Activated T-cell treated with anti-CD3 and anti-CD28 coated beads for 1 hour (primary cell): ENCODE results near the gene WAPL.
A peak's percentile ranks its signal among the peaks of the same experiment; 100 is the strongest.

Experiments used
- DNase-seq: peaks from one replicate; pipeline ENCODE4 v3.0.0-alpha.2; 2020; ENCODE audit warnings: low read depth

Gene WAPL

DNA sequence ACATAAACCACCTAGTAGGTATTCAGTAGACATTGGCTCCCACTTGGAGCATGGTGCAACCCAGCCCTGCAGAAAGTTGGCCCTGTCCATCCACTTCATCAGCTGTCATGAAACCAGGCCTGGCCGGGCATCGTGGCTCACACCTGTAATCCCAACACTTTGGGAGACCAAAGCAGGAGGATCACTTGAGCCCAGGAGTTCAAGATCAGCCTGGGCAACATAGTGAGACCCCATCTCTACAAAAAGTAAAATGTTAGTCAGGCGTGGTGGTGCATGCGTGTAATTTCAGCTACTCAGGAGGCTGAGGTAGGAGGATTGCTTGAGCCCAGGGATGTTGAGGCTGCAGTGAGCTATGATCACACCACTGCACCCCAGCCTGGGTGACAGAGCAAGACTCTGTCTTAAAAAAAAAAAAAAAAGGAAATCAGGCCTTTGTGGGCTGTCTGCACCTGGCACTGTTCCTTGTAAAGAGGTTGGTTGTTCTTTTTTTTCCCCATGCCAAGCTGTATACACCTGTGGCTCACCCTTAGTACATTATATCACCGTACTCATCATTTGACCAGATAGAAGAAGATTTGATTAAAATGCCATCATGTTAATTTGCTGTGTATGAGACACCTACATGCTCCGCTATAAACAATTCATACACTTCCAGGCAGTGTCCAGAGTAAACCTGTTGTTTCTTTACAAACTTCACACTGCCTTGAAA is 109.6 kb downstream of the WAPL start:
- DNase-seq = no peak

DNA sequence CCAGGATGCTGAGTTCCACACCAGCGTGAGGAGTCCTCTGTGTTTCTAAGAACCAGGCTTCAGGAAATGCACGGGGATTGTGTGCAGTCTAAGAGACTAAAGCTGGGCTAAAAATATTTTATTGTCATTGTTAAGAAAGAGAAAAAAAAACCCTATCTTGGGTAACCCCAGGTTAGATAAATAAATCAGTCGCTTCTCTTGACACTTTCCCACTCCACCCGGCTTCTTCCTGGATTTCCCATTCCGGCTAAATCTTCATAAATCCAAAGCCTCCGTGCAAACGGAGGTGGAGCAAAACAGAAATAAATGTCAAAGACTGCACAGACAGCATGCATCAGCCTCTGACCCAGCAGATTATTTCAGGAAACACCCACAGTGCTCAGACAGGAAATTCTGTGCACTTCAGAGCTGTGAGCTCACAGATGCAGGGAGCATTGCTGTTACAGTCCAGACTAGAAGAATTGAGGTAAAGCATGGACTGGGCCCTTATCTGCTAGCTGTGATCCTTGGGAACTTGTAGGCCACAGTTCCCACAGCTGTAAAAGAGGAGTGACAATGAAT is 110.2 kb downstream of the WAPL start:
- DNase-seq = no peak

DNA sequence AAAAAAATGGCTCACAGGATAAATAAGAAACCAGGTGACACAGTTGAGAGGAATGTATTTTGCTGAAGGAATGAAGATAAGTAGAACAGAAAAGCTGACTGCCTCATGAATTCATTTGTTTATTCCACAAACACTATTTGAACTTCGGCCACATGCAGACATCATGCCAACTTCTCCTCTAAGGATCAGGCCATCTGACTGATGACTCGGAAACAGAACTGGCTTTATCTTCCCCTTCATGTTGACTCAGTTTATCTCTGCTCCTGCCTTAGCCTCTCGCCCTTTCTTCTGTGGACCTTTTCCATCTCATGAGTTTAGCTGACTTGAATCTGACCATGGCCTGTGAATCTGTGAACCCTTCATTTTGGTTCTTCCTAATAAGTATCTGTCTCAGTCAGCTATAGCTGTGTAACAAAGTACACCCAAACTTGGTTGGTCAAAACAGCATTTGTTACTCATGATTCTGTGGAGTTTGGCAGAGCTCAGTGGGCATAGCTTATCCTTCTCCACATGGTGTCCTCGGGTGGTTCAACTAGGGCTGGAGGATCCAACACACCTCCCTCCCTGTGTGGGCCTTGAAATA is 111.0 kb downstream of the WAPL start:
- no peak for DNase-seq

DNA sequence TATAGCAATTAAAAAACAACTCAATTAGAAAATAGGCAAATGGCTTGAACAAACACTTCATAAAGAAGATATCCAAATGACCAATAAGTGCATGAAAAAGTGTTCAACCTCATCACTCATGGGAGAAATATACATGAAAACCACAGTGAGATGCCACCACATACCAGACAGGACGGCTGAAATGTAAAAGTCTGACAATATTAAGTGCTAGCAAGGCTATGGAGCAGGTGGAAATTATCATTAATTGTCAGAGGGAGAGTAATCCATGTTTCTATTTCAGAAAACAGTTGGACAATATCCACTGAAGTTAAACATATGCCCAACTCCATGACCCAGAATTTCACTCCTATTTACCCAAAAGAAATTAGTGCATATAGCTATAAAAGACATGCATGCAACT is 112.4 kb downstream of the WAPL start:
- no peak for DNase-seq

DNA sequence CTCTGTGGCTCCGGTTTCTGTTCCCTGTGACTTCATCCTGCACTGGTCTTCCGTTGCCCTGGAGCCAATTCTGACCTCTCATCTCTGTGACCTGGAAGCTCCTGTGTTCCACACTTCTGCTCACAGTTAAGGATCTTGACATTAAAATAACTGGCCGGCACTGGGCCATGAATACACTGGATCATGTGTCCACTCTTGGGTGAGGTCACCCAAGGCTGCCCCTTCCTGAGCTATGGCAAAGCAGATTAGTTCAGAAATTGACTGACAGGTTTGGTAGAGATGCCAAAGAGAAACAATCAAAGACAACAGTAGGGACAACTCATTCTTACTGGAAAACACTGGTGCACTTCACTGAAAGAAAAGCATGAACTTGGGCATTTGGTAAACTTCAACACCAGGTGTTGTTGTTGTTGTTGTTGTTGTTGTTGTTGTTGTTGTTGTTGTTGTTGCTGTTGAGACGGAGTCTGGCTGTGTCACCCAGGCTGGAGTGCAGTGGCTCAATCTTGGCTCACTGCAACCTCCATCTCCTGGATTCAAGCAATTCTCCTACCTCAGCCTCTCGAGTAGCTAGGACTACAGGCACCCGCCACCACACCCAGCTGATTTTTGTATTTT is 118.3 kb downstream of the WAPL start:
- no peak for DNase-seq

DNA sequence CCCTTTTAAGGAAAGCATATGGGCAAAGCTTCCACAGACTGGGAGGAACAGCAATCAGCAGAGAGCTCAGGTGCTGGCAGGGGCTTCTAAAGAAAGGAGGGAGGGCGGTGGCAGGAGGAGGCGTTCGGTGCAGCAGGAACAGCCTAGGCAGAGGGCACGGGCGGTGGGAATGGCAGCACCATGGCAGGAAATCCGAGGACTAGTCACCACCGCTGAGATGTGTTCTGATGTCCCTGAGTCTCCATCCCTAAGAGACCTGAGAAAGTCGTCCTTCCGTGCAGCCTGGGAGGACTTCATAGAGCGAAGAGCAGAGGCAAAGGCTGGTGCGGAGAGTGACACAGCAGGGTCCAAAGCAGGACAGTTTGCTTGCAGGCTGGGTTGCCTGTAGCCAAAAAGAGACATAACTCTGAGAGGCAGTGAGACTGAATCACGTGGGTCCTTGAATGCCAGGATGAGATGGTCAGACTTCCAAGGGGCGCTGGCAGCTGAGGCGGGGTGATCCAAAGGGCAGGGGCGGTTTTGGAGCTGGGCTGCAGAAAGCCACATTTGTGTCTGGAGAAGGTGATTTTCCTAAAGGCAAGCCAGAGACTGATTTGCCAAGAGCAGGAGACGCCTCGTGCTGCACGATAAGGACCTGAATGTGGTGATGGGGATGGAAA is 119.2 kb downstream of the WAPL start:
- no peak for DNase-seq

DNA sequence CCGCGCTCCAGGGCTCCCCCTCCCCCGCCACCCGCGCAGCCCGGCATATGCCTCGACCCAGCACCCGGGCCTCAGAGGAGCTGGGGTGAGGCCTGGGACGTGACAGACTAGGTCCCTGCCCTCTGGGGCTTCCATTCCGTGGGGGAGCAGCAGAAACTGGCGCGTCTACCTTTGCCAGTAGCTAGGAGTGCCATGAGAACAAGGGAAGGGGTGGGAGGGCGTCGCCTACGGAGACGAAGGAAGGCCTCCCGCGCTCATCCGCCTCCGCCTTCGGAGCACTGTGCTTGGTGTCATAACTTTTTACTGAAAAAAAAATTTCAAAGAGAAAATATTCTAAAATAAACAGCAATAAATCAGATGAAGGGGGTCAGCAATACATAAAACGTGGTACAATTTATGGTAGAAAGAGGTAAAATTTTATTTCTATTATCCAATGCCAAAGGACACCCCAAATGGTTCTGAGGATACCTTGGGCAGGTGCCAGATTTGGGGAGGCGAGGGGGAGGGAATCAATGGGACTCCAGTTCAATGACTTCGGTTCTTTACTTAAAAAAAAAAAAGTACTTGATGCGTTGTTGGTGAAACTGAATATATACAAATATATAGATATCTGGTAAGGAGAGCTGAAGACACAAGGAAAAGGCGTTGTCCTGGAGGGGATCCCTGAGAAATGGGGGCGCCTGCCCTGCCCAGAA is 119.9 kb downstream of the WAPL start:
- no peak for DNase-seq

DNA sequence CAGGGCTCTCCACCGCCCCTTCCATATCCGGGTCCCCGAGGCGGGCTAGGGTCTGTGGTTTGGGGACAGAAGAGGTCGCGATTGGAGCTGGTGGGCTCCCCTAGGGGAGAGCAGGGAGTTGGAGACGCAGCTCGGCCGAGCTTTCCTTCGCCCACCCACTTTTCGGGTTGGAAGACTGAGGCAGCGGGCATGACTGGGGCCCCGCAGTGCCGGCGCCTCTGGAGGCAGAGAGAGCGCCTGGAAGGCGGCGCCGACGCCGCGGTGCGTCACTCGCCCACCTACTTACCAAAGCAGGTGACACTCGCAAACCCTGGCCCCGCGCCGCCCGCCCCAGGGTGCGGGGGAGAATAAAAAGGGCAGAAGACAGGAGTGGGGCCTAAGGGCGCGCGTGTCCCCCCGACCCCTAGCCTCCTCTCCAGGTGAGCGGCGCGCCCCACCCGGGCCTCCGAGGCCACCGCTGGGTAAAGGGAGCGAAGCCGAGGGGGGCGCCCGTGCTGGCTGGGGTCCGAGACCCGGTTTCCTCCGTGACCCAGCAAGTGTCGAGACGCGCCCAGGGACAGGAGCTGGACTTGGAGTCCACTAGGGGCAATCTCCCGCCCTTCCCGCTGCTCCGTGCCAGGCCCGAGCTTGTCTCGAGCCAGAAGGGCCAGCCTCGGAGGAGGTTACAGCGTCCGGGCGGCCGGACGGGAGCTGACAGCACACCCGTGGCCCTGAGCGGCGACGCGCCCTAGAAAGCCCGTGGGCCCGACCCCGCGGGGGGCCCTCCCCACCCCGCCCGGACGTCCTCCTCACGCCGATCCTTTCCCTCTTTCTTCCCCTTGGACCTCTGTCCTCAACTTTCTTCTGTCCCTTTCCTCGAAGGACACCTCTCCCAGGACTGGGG is 120.6 kb downstream of the WAPL start:
- peak; percentile 57 for DNase-seq

DNA sequence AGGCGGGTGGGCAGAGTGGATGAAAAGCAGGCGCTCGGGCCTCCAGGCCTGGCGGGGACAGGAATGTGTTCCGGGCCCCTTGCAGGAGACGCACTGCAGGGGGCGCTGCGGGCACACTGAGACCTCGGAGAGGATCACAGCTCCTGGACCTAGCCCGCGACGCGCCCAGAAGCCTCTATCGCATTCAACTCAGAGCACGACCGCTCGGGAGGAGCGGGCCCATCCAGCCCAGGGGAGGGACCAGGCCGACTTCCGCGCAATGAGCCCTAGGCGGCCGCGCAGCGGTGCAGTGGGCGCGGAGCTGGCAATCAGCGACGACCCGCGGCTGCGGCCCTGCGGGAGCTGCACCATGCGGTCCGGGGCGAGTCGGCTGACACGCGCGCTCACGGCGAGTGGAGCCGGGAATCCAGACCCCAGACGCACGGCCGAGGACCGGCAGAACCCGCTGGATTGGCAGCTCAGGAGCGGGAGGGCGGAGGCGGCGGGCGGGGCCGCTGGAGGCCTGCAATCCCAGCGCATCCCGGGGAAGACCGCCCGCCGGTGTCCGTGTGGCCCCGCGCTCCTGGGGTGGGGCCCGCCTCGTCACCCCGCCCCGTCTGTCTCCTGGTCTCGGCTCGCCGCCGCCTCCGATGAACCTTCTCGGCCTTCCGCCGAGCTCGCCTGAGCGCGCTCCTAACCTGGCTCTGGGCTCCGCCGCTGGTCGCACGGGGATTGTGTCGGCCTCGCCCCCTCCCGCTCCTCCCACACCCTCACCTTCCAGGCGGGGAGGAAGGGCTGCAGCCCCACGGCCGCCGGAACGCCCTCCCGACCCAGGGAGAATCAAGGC is 121.5 kb downstream of the WAPL start:
- DNase-seq = peak; percentile 97

DNA sequence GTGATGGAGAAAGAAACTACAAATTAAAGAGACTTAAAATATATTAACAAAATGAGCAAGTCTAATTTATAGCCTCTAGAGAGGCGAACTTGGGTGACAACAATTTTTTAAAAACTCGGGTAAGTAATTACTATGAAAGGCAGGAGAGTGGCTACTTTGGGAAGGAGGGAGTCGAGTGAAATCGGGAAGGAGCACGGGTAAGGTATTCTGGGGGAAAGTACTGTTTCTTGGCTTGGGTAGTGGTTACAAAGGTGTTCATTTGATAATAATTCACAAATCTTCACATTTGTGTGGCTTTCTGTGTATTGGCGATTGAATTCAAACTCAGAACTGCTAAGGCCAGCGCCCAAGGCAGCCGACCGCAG is 122.1 kb downstream of the WAPL start:
- no peak for DNase-seq

DNA sequence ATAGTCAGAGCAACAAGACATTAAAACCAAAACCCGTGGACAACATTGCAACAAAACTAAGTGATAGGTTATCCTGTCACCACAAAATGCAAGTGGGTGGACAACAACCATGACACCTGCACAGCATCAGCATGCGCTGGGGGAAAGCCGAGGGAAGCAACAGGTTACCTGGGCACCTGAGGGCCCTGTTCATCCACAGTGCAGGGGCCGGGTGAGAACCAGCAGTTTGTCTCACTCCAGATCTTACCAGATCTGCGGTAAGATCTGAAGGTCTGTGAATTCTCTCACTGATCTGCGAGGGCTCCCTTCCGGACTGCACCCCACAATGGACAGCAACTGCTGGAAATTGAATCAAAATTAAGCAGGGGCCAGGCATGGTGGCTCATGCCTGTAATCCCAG is 124.5 kb downstream of the WAPL start:
- no peak for DNase-seq

DNA sequence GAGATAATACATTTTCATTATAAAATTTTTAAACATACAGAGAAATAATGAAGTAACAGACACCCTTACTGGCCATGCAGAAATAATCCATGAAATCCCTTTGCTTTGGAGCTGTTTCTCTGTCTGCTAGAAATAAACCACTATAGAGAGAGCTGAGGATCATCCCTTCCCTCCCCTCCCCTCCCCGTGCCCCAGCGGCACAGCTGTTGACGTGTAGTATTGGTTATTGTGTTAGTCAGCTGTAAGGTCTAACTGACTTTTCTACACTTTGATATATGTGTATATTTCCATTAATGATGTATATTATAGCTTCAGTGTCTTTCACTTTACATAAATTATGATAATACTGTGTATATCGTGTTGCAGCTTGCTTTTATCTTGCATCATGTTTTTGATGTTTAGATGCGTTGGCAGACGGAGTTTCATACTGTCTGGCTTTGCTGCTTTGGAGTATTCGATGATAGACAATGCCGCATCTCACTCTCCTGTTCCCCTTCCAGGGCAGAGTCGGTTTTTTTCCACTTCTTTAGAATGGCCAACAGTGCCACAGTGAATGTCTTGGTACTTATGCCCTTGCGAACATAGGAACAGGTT is 127.6 kb downstream of the WAPL start:
- DNase-seq = no peak

DNA sequence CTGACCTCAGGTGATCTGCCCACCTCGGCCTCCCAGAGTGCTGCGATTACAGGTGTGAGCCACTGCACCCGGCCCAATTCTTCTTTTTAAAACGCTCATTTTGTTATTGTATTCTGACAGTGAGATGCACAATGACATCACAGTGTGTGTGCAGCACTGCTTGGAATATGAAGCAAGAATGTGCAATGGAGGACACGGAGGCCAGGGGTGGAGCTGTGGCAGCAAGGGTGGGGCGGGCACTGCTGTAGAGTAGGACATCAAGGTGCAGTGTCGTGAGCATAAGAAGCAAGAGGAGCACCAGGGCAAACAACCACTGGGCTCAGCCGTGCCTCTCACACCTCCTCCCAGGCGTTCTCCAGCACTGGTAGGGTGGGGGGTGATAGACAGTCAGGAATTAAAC is 128.2 kb downstream of the WAPL start:
- DNase-seq = no peak

DNA sequence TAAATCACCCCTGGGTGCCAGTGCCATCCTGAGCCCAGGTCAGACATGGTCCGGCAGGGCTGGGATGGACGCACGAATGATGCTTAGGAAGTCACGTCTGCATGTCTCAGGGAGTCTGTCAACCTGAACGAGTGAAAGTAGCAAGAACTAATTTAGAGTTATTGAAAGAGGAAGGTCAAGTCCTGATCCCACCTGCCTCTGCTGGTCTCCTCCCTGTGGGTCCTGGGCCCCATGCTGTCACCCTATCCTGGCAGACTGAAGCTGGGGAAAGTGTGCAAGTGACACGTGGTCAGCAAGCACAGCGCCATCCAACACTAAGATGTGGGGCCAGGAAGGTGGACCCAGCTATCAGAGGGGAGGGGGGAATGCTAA is 128.9 kb downstream of the WAPL start:
- DNase-seq = no peak

DNA sequence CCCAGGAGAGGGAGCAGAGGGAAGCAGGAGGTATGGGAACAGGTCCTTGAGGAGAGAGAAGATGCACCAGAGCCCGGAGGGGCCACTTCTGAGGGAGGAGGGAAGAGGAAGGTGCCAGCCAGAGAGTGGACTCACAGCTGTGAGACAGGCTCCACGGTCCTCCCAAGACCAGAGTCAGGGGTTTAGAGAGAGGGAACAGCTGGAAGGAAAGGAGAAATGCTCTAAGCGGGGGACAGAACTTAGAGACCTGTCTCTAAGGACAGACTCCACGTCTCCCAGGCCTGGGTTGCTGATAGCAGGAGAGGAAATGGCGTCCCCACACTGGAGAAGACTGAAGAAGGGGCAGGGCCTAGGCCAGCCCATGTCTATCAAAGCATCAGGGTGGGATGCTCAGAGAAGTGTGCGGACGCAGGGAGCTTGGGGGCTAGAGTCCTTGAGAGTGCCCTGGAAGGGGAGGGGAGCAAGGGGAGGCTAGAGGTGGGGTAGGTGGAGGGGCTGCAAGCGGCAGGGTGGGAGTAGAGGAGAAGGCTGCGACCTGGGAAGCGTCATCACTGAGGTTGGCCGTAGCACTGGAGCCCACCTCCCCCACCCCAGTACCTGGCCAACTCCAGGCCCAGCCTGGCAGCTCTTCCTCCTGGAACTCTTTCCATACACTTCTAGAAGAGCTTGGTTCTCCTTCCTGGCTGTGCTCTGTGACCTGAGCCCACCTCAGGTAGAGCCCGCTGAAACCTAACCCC is 129.4 kb downstream of the WAPL start:
- DNase-seq = no peak

DNA sequence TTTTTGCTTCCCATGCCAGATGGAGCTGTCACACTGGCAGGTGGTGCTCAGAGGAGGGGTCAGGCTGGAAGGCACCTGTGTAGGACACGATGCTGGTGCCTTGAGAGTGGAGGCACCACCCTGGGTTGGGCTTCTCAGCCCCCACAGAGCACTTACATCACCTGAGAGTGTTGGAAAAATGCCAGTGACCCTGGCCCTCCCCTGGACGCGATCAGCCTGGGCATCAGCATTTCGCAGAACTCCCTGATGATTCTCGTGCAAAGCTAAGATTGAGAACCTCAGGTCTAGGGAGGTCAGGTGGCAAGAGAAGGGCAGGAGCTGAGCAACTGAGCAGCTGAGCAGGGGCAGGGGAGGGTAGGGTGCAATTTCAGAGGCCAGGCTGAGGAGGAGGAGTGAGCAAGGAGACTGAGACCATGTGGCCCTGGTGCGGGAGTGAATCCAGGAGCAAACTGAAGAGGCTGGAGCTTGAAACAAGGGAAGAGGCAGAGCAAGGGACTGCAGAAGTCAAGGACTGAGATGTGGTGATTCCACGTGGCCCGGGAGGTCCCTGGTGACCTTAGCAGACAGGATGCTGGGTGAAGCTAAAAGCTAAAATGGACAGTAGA is 130.3 kb downstream of the WAPL start:
- no peak for DNase-seq

DNA sequence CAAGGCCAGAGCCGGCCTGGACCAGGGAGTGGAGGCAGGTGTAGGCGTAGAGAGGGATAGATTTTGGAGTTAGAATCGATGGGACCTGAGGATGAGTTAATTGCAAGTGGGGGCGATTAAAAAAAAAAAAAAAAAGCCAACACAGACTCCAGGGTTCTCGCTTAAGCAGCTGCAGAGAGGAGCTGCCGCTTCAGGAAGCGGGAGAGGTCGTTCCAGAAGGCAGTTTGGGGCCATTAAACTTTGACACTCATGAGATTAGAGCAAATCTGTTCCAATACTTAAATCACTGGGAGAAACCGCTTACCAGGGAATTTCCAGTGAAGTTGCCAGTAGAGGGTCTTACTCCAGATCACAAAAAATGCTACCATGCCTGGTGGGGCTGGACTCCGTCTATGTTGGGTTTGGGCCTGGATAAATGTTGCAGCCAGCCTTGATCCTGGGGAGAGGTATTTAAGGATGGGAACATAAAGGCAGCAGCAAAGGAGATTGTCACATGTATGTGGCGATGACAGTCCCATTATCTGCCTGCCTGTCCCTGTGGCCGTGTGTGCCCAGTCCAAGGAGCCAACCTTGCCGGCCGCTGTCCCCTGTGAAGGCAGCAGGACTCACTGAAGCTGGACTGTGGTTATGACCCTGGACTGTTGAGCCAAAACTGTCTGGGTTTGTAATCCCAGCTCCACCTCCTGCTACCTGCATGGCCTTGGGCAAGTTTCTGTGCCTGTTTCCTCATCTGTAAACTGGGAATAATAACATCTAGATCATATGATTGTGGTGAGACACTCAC is 131.1 kb downstream of the WAPL start:
- DNase-seq = no peak
